AG10803 (cell line): ENCODE results near the gene SCTR.

Experiments used
- DNase-seq: peaks from one replicate; pipeline ENCODE4 v3.0.0; 2010; ENCODE audit warnings: low read depth
- H3K4me3 ChIP-seq: 2 replicates; pipeline ENCODE4 v1.5.1; 2011; ENCODE audit warnings: mild to moderate bottlenecking, low read length, control low read depth
- CTCF ChIP-seq: conservative IDR thresholded peaks from 2 replicates; pipeline ENCODE4 v1.5.1; 2011; ENCODE audit warnings: mild to moderate bottlenecking, low read length, control low read depth, inconsistent platforms

SCTR gene

GRCh38 chr2:119393971-119394748, 130.1 kb downstream of the SCTR start:
- DNase-seq, result no peak
- TF ChIP-seq CTCF, result no peak
- no peak overlapping the region for H3K4me3 ChIP-seq
